ENCODE data around the gene TMEM45A.

Gene TMEM45A

GRCh38 chr3:100609963-100610362 is 117.5 kb downstream of the TMEM45A start:
- H3K4me3 ChIP-seq (ENCODE audit: low read length) = no peak overlapping the region
- no peak for DNase-seq (ENCODE audit: low read depth)
- TF ChIP-seq CTCF (IDR thresholded peaks at IDR 0.05; ENCODE audit: insufficient read depth, low read depth, low read length, missing control alignments) = no peak

GRCh38 chr3:100611221-100611620 is 118.8 kb downstream of the TMEM45A start:
- TF ChIP-seq CTCF (IDR thresholded peaks at IDR 0.05; ENCODE audit: insufficient read depth, low read depth, low read length, missing control alignments) = no peak
- no peak overlapping the region for H3K4me3 ChIP-seq (ENCODE audit: low read length)
- no peak for DNase-seq (ENCODE audit: low read depth)

GRCh38 chr3:100613721-100614390 is 121.4 kb downstream of the TMEM45A start:
- no peak for TF ChIP-seq CTCF (IDR thresholded peaks at IDR 0.05; ENCODE audit: insufficient read depth, low read depth, low read length, missing control alignments)
- DNase-seq (ENCODE audit: low read depth) = no peak
- no peak overlapping the region for H3K4me3 ChIP-seq (ENCODE audit: low read length)

- H3K4me3 ChIP-seq (ENCODE audit: low read length) = no peak overlapping the region
- no peak for DNase-seq (ENCODE audit: low read depth)
- no peak for TF ChIP-seq CTCF (IDR thresholded peaks at IDR 0.05; ENCODE audit: insufficient read depth, low read depth, low read length, missing control alignments)
Observed at GRCh38 chr3:100614941-100615340, 122.5 kb downstream of the TMEM45A start.

GRCh38 chr3:100615684-100616083 is 123.3 kb downstream of the TMEM45A start:
- H3K4me3 ChIP-seq (ENCODE audit: low read length) = no peak overlapping the region
- no peak for TF ChIP-seq CTCF (IDR thresholded peaks at IDR 0.05; ENCODE audit: insufficient read depth, low read depth, low read length, missing control alignments)
- peak; percentile 10 for DNase-seq (ENCODE audit: low read depth)

- DNase-seq (ENCODE audit: low read depth) = no peak
- no peak for TF ChIP-seq CTCF (IDR thresholded peaks at IDR 0.05; ENCODE audit: insufficient read depth, low read depth, low read length, missing control alignments)
- no peak overlapping the region for H3K4me3 ChIP-seq (ENCODE audit: low read length)
Observed at GRCh38 chr3:100621251-100621650, 128.8 kb downstream of the TMEM45A start.

Measured in epithelial cell of esophagus (primary cell).